Hepatocyte (in vitro differentiated cells): ENCODE data around the gene TTLL5.

Source experiments
- CTCF ChIP-seq: fragments of 200-600 bp; sonication (generic); IDR thresholded peaks from 2 replicates; pipeline ENCODE4 v1.5.1; 2016; ENCODE audit warnings: antibody characterized with exemption, mild to moderate bottlenecking; ENCODE audit not compliant: poor library complexity
- EZH2phosphoT487 ChIP-seq: fragments of 200-600 bp; sonication (generic); IDR thresholded peaks from one replicate; pipeline ENCODE4 v1.6.1; 2018; ENCODE audit warnings: antibody characterized with exemption, mild to moderate bottlenecking, low read depth, moderate library complexity; ENCODE audit not compliant: unreplicated experiment, severe bottlenecking

DNA sequence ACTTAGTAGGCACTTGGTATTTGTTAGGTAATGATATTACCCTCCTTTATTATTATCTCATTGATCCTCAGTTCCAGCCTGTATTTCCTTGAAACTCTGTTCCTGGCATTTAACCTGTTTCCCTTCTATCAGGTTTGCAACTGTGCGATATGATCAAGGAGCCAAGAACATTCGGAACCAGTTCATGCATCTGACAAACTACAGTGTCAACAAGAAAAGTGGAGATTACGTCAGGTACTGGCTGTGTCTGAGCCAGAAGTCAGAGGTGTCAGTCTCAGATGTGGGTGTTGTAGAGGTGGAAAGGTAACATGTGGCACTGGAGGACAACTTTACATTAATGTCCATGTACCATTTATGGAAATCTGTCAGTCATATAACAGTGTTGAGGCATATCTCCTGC lies 56.7 kb downstream of the TTLL5 start:
- TF ChIP-seq CTCF: no peak
- TF ChIP-seq EZH2phosphoT487: no peak
